Measurements from ENCODE around the gene AP2M1. TPM values are rescaled to one million over a fixed set of nuclear protein-coding genes. Genes with fewer than 3 reads are reported as not detected.
A peak's percentile ranks its signal among the peaks of the same experiment; 100 is the strongest.

The AP2M1 gene
- total RNA-seq, 1 donor from 2014 or later, result 398 TPM

- no peaks in the 10 kb centered on the region for H3K9me3 Mint-ChIP-seq (ENCODE audit: unreplicated experiment)
- no peak for TF ChIP-seq CTCF (IDR thresholded peaks at IDR 0.05)
- no peaks in the 10 kb centered on the region for H3K27me3 Mint-ChIP-seq (ENCODE audit: unreplicated experiment)
- no peak overlapping the region for H3K27ac Mint-ChIP-seq (ENCODE audit: unreplicated experiment)
- no peak for DNase-seq (ENCODE audit: extremely low spot score, unreplicated experiment)
- H3K4me3 Mint-ChIP-seq (ENCODE audit: unreplicated experiment), result no peak overlapping the region
- H3K36me3 Mint-ChIP-seq (ENCODE audit: unreplicated experiment), result peaks cover 20% of the 10 kb centered on the region
- H3K4me1 Mint-ChIP-seq (ENCODE audit: unreplicated experiment), result no peaks in the 10 kb centered on the region
These were observed 32.5 kb upstream of the AP2M1 start for GRCh38 chr3:184142199-184142598.

GRCh38 chr3:184143327-184143726 is 31.3 kb upstream of the AP2M1 start:
- no peak for TF ChIP-seq CTCF (IDR thresholded peaks at IDR 0.05)
- no peak overlapping the region for H3K4me3 Mint-ChIP-seq (ENCODE audit: unreplicated experiment)
- peaks cover 19% of the 10 kb centered on the region for H3K36me3 Mint-ChIP-seq (ENCODE audit: unreplicated experiment)
- H3K27me3 Mint-ChIP-seq (ENCODE audit: unreplicated experiment), result no peaks in the 10 kb centered on the region
- H3K4me1 Mint-ChIP-seq (ENCODE audit: unreplicated experiment), result no peaks in the 10 kb centered on the region
- no peaks in the 10 kb centered on the region for H3K9me3 Mint-ChIP-seq (ENCODE audit: unreplicated experiment)
- DNase-seq (ENCODE audit: extremely low spot score, unreplicated experiment), result no peak
- no peak overlapping the region for H3K27ac Mint-ChIP-seq (ENCODE audit: unreplicated experiment)

- no peak for TF ChIP-seq CTCF (IDR thresholded peaks at IDR 0.05)
- Mint-ChIP-seq H3K4me1 (ENCODE audit: unreplicated experiment) (peaks cover under 1% of the 10 kb centered on the region), H3K9me3 (ENCODE audit: unreplicated experiment) (no peaks in the 10 kb centered on the region), H3K27me3 (ENCODE audit: unreplicated experiment) (no peaks in the 10 kb centered on the region), H3K36me3 (ENCODE audit: unreplicated experiment) (peaks cover 19% of the 10 kb centered on the region), H3K27ac (ENCODE audit: unreplicated experiment) (no peak overlapping the region), H3K4me3 (ENCODE audit: unreplicated experiment) (no peak overlapping the region)
- no peak for DNase-seq (ENCODE audit: extremely low spot score, unreplicated experiment)
These were observed 30.1 kb upstream of the AP2M1 start for GRCh38 chr3:184144505-184144904.

- DNase-seq (ENCODE audit: extremely low spot score, unreplicated experiment), result no peak
- no peak overlapping the region for H3K4me3 Mint-ChIP-seq (ENCODE audit: unreplicated experiment)
- no peaks in the 10 kb centered on the region for H3K27me3 Mint-ChIP-seq (ENCODE audit: unreplicated experiment)
- H3K27ac Mint-ChIP-seq (ENCODE audit: unreplicated experiment), result no peak overlapping the region
- peak; percentile 36 for TF ChIP-seq CTCF (IDR thresholded peaks at IDR 0.05)
- H3K4me1 Mint-ChIP-seq (ENCODE audit: unreplicated experiment), result peaks cover 4% of the 10 kb centered on the region
- peaks cover 17% of the 10 kb centered on the region for H3K36me3 Mint-ChIP-seq (ENCODE audit: unreplicated experiment)
- no peaks in the 10 kb centered on the region for H3K9me3 Mint-ChIP-seq (ENCODE audit: unreplicated experiment)
These were observed 29.5 kb upstream of the AP2M1 start for GRCh38 chr3:184145111-184145524.

- H3K4me3 Mint-ChIP-seq (ENCODE audit: unreplicated experiment), result no peak overlapping the region
- no peak for TF ChIP-seq CTCF (IDR thresholded peaks at IDR 0.05)
- H3K36me3 Mint-ChIP-seq (ENCODE audit: unreplicated experiment), result peaks cover 12% of the 10 kb centered on the region
- DNase-seq (ENCODE audit: extremely low spot score, unreplicated experiment), result no peak
- no peaks in the 10 kb centered on the region for H3K9me3 Mint-ChIP-seq (ENCODE audit: unreplicated experiment)
- no peaks in the 10 kb centered on the region for H3K27me3 Mint-ChIP-seq (ENCODE audit: unreplicated experiment)
- H3K4me1 Mint-ChIP-seq (ENCODE audit: unreplicated experiment), result peaks cover 4% of the 10 kb centered on the region
- H3K27ac Mint-ChIP-seq (ENCODE audit: unreplicated experiment), result no peak overlapping the region
These were observed 28.8 kb upstream of the AP2M1 start for GRCh38 chr3:184145751-184146270.

All from osteocyte (in vitro differentiated cells).